H54 (cell line): ENCODE data around the gene SP1.
"Not testable (repeated sequence)": the region's sequence is repeated elsewhere in the genome, so short reads cannot be mapped to it uniquely, and the experiment has no call there.

Experiments used
- DNase-seq: peaks from one replicate; pipeline ENCODE4 v3.0.0; 2011; ENCODE audit warnings: low spot score, mixed read lengths; ENCODE audit not compliant: insufficient read length
- FAIRE-seq: peaks from 3 replicates; lab custom pipeline; 2011; peaks lifted over from hg19 to GRCh38; lab: Jason Lieb, UNC
- POLR2A ChIP-seq: IDR thresholded peaks from 2 replicates; pipeline ENCODE4 v1.6.1; 2011; ENCODE audit warnings: low read depth, mild to moderate bottlenecking, low read length

The SP1 gene

GRCh38 chr12:53413485-53414204 is 33.7 kb downstream of the SP1 start:
- FAIRE-seq (no peak), DNase-seq (no peak)
- no peak for TF ChIP-seq POLR2A

DNA sequence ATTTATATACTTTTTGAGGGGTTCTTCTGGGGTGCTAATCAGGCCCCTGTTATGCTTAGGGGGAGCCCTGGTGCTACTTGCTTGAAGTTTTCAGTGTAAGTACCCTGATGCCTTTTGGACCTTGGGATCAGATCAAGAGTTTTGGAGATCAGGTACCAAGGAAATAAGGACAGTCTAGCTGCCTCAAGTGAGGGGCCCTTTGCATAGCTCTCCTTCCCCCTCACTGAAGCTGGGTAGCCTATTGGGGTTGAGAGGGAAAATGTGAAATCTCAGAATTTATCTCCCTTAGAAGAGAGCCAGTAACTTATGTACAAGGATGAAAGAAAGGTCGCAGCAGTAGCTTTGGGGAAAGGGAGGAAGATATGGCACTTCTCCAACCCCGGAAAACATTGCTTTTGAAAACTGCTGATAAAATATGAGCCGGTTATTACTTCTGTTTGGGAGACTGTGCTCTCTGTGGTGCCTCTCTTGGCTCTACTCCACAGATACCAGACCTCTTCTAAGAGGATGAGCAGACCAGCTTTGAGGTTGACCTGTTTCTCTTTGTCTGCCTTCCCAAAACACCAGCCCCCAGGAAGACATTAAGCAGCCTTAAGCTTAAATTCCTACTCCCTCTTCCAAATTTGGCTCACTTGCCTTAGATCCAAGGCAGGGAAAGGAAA is 34.9 kb downstream of the SP1 start:
- FAIRE-seq (no peak), DNase-seq (no peak)
- TF ChIP-seq POLR2A = no peak

DNA sequence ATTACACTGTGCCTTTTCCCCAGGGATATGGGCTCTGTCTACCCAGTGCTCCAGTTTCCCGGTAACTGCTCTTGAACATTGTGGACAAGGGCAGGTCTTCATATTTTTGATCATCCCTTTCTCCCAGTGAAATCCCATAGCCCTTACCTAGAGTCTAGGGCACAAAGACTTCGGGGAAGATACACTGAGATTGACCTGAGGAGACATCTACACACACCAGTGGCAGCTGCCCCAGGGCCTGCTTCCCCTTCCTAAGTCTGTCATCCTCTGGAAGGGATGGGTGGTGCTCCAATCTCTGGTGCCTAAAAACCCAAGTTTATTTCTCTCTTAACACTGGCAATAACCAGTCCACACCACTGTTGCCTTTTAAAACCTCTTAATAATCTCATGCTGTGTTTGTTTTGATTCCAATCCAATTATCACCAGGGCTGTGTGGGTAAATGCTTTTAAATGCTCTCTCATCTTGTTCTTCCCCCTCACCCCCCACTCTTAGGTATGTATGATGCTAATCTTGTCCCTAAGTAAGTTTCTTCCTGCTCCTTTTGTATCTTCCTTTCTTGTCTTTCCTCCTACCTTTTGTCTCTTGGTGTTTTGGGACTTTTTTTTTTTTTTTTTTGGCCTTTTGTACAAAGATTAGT is 35.9 kb downstream of the SP1 start:
- not testable (repeated sequence) for FAIRE-seq, DNase-seq

GRCh38 chr12:53417291-53417816 is 37.4 kb downstream of the SP1 start:
- DNase-seq, FAIRE-seq: not testable (repeated sequence)

DNA sequence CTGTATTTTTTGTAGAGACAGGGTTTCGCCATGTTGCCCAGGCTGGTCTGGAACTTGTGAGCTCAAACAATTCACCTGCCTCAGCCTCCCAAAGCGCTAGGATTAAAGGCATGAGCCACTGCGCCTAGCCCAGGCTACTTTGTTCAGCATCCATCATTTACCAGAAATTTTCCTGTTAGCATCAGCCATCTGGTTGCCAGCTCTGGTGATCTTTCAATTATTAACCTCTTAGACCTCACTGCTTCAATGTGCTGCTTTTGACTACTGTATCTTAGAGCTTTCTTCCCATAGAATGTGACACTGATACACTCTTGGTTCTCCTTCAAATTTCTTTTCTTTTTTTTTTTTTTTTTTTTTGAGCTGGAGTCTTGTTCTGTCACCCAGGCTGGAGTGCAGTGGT is 38.2 kb downstream of the SP1 start:
- DNase-seq (no peak), FAIRE-seq (no peak)
- TF ChIP-seq POLR2A = no peak

DNA sequence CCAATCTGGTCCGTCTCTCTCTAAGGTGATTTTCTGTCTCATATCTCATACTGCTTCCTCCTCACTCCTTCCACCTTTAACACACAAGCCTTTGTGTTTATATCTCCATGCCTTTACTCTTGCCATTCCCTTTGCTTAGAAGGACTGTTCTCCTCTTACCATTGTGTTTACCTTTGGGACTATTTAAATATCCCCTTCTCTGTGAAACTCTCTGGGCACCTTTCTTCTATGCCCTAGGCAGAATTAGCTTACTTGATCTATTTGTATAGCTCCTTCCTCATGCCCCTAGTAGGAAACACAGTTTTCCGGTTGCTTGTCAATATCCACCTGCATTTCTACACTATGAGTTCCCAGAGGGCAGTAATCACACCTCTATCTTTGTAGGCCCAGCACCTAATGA is 39.8 kb downstream of the SP1 start:
- no peak for TF ChIP-seq POLR2A
- no peak for DNase-seq
- no peak for FAIRE-seq

DNA sequence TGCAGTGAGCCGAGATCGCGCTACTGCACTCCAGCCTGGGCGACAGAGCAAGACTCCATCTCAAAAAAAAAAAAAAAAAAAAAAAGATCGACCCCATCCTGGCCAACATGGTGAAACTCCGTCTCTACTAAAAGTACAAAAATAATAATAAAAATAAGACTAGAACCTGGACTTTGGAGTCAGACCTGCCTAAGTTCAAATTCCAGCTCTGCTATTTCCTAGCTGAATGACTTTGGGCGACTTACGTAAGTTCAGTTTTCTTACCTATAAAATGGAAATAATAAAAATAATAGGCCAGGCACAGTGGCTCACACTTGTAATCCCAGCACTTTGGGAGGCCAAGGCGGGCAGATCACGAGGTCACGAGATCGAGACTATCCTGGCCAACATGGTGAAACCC is 42.3 kb downstream of the SP1 start:
- DNase-seq, FAIRE-seq: not testable (repeated sequence)

DNA sequence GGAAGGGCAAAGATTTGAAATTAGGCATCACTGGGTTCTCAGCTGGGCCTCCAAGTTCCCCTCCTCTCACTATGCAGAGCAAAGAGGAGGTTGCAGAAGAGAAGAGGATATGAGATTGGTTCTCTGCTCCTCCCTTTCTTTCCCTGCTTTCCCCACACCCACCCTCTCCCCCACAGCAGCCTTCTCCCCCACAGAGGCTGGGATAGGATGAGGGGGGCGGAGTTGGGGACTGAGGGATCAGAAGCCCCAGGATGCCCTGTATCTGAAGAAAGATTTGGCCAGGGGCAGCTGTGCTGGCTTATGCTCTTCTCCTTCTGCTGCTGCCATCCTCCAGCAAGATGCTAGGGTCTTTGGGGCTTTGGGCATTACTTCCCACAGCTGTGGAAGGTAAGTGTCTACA is 43.6 kb downstream of the SP1 start, which contains the start of gene AMHR2:
AMHR2 (plus strand) TSS at position 259 of the 400 bp plus-strand sequence; CDS start at position 339, 80 bp downstream.
- no peak for TF ChIP-seq POLR2A
- FAIRE-seq = no peak
- DNase-seq = no peak

- no peak for TF ChIP-seq POLR2A
- DNase-seq (no peak), FAIRE-seq (no peak)
These were observed 44.9 kb downstream of the SP1 start for GRCh38 chr12:53424626-53425514.

GRCh38 chr12:53425515-53426150 is 45.7 kb downstream of the SP1 start:
- FAIRE-seq (no peak), DNase-seq (no peak)
- no peak for TF ChIP-seq POLR2A

DNA sequence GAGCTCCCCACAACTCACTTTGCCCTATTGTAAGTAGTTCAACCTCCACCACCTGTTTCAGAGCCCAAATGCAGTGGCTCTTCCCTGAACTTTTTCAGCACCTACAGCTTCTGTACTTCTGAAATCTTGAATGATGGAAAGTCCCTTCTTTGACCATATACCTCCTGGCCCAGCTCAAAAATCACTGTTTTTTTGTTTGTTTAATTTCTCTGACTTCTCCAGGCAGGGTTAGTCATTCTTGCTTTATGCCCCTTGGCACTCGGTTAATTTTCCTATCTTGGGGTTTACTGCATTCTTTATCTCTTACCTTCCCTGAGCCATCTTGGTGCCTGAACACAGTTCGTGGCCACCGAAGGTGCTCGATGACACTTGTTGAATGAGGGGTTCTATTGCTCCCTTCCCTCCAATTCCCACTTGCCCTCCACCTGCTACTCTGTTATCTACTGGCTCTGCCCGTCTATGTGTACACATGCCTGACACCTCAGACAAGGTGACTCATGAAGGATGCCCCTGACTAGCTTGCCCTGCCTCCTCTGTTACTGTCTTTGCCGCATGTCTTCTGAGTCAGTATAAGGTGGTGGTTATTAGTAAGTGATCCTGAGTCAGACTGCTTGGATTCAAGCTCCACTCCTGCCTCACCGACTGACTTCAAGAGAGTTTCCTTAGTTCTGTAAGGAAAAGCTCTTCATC is 48.1 kb downstream of the SP1 start:
- peak; percentile 91 for FAIRE-seq
- no peak for TF ChIP-seq POLR2A
- peak; percentile 88 for DNase-seq

DNA sequence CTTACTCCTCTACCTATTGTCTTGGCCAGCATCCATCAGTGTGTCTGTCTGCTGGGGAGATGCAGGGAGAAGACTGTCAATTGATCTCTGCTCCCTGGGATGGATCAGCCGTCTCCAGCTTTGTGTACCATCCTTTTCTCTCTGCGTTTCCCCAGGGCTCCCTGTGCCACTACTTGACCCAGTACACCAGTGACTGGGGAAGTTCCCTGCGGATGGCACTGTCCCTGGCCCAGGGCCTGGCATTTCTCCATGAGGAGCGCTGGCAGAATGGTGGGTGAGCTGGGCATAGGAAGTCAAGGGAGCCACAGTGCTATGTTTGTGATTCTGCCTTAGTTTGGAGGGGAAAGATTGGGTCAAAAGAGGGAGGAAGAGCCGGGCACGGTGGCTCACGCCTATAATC is 48.8 kb downstream of the SP1 start:
- FAIRE-seq (no peak), DNase-seq (no peak)

More for the DNA sequence above, 48.8 kb downstream of the SP1 start:
- no peak for TF ChIP-seq POLR2A
